Sigmoid colon (tissue), 4 donors: ENCODE data around the gene BIN1.

ENCODE experiments used
- EP300 ChIP-seq, 4 donors: sonication (generic); formaldehyde crosslinking; IDR thresholded peaks; one replicate each; pipeline ENCODE4 v1.6.1; 2017; ENCODE audit warnings: antibody characterized with exemption in 4 of 4
- POLR2A ChIP-seq, 2 donors: fragments of 450-650 bp; IDR thresholded peaks; one replicate each; pipeline ENCODE4 v1.6.1; 2016; ENCODE audit warnings: antibody characterized with exemption in 2 of 2, mild to moderate bottlenecking in 2 of 2, moderate library complexity in 2 of 2
- POLR2AphosphoS5 ChIP-seq, 4 donors: sonication (generic); formaldehyde crosslinking; IDR thresholded peaks; one replicate each; pipeline ENCODE4 v1.6.1; 2017; ENCODE audit warnings: antibody characterized with exemption in 4 of 4
- TF ChIP-seq, protein P1 (sequence below), 4 experiments: fragments of 450-650 bp in 3 of 4; fragments of 200-600 bp in 1 of 4; IDR thresholded peaks; one replicate each; pipeline ENCODE4 v1.5.1; 2016 to 2019; ENCODE audit warnings: antibody characterized with exemption in 4 of 4, mild to moderate bottlenecking in 3 of 4, moderate library complexity in 2 of 4

DNA sequence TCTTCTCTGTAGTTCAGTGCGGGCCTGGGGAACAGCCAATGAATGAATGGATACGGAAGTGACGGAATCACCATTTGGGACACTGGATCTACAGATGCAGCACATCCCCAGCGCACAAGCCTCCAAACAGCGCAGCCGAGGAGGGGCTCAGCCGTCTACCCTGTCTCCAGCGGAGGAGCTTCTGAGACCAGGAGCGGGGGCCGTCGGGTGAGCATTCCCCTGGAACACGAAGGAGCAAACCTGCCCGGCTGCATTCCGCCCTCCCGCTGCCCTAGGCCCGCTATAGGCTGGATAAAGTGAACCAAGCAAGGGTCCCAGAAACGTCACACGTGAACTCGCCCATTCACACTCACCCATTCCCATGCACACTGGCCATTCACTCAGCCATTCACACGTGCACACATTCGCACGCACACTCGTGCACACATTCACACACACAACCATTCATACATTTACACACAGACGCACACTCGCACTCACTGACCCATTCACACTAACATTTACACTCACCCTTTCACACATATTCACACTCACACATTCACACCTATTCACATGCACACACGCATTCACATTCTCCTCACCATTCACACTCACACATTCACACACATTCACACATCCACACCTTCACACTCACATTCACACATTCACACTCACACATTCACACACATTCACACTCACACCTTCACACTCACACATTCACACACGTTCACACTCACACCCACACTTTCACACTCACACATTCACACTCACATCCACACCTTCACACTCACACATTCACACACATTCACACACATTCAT, 63.4 kb downstream of the BIN1 start:
- TF ChIP-seq POLR2AphosphoS5 (IDR thresholded peaks at IDR 0.05) (no peak), POLR2A (IDR thresholded peaks at IDR 0.05) (no peak), EP300 (IDR thresholded peaks at IDR 0.05) (no peak)
- TF ChIP-seq, protein P1, sequence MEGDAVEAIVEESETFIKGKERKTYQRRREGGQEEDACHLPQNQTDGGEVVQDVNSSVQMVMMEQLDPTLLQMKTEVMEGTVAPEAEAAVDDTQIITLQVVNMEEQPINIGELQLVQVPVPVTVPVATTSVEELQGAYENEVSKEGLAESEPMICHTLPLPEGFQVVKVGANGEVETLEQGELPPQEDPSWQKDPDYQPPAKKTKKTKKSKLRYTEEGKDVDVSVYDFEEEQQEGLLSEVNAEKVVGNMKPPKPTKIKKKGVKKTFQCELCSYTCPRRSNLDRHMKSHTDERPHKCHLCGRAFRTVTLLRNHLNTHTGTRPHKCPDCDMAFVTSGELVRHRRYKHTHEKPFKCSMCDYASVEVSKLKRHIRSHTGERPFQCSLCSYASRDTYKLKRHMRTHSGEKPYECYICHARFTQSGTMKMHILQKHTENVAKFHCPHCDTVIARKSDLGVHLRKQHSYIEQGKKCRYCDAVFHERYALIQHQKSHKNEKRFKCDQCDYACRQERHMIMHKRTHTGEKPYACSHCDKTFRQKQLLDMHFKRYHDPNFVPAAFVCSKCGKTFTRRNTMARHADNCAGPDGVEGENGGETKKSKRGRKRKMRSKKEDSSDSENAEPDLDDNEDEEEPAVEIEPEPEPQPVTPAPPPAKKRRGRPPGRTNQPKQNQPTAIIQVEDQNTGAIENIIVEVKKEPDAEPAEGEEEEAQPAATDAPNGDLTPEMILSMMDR (IDR thresholded peaks at IDR 0.05), result no peak
